Astrocyte of the spinal cord (primary cell): ENCODE results near the gene CANT1.

Source experiments
- DNase-seq: peaks from one replicate; pipeline ENCODE4 v3.0.0; 2011; ENCODE audit warnings: low read depth, low spot score
- H3K4me3 ChIP-seq: 2 replicates; pipeline ENCODE4 v1.5.1; 2011; ENCODE audit warnings: low read depth, mild to moderate bottlenecking, low read length, moderate library complexity
- in situ Hi-C: cut with HindIII; loops from 2 replicates; pipeline ENCODE4 v1.10.0; 2017; ENCODE audit warnings: low sequenced_read_pairs
- TF ChIP-seq, protein P1 (sequence below): IDR thresholded peaks from 2 replicates; pipeline ENCODE4 v1.5.1; 2012; ENCODE audit warnings: low read depth, mild to moderate bottlenecking, low read length, inconsistent platforms

The CANT1 gene

DNA sequence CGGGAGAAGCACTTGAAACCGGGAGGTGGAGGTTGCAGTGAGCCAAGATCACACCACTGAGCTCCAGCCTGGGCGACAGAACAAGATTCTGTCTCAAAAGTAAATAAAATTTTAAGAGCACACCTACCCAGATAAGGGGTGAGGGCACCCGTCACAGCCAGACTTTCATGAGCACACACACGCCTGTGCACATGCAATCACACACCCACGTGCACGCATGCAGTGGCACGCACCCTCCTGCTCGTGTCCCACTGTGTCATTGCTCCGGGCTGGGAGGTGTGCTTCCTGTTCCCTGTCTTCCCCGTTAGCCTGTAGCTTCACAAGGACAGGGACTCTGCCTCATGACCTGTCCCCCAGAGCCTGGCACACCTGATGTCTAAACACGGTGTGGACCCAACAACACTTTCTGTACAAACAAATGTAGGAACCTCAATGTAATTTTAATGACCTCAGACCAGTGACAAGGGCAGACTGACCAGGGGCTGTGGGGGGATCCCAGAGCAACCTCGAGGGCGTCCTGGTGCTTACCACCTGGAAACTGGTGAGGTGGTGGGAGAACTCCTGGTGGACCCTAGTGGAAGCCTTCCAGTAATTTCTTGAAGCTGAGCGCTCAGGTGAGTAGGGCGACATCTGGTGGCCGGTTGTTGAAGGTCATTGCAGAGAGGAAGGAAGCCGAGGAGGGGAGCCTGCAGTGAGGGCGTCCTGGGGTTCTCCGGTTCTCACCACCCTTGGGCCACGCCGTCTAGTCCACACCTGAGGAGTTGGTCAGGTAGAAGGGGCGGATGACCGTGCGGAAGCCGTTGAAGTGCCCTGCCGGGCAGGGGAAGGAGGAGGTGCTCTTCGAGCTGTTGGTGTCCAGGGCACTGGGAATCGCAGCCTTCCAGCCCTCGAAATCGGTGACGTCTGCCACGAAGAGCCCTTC lies 38.5 kb downstream of the CANT1 start:
- DNase-seq: peak; percentile 71
- in situ Hi-C loops: no loop called here
- no peak overlapping the region for H3K4me3 ChIP-seq
- TF ChIP-seq, protein P1, sequence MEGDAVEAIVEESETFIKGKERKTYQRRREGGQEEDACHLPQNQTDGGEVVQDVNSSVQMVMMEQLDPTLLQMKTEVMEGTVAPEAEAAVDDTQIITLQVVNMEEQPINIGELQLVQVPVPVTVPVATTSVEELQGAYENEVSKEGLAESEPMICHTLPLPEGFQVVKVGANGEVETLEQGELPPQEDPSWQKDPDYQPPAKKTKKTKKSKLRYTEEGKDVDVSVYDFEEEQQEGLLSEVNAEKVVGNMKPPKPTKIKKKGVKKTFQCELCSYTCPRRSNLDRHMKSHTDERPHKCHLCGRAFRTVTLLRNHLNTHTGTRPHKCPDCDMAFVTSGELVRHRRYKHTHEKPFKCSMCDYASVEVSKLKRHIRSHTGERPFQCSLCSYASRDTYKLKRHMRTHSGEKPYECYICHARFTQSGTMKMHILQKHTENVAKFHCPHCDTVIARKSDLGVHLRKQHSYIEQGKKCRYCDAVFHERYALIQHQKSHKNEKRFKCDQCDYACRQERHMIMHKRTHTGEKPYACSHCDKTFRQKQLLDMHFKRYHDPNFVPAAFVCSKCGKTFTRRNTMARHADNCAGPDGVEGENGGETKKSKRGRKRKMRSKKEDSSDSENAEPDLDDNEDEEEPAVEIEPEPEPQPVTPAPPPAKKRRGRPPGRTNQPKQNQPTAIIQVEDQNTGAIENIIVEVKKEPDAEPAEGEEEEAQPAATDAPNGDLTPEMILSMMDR: peak; percentile 85

DNA sequence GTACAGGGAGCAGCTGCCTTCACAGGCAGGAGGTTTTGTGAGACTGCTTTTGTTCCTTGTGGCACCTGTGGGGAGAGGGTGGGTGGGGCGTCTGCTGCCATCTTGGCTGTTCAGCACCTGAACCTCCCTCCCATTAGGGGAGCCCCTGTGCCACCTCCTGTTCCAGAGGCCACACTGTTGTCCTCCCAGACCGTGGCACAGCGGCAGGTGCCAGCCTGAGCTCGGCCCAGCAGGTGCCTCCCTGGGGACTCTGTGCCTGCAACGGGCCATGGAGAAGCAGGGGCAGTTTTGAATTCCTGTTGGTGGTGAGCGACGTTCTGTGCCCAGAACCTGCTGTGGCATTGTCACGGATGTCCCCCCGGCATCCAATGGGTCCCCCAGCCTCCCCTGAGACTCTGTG lies 39.7 kb downstream of the CANT1 start:
- TF ChIP-seq, protein P1: no peak
- in situ Hi-C loops: no loop called here

GRCh38 chr17:78967782-78968362 lies 41.7 kb downstream of the CANT1 start:
- DNase-seq: no peak
- H3K4me3 ChIP-seq: no peak overlapping the region
- TF ChIP-seq, protein P1: no peak
- in situ Hi-C loops: no loop called here

More for the DNA sequence above, 39.7 kb downstream of the CANT1 start:
- DNase-seq: no peak
- H3K4me3 ChIP-seq: no peak overlapping the region

DNA sequence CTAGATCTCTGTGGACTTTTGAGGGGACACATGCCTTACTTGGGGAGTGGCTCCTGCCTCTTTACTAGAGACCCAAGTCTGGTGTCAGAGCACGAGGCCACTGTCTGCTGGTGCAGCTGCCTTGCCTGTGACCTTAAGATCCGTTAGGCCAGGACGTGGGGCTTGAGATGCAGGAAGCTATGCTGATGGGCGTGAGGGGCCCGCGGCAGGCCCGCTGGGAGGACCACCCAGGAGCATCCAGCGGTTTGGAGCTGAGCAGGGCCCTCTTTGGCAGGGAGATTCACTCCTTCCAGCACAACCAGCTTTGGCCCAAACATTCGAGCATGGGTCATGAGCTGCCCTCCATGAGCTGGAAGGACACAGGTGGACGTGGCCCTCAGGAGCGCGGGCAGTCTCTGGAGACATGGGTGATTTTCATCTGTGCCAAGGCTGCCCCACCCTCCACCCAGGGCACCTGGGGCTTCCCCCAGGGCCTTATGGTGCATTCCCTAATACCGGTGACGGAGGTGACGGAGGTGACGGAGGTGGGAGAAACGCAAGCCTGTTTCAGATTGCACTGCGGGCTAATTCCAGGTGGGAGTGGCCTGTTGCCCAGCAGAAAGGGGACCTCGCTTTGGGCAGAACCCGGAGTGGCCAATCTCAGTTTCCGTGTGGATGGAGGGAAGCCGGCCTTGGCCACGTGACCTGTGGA lies 42.5 kb downstream of the CANT1 start:
- in situ Hi-C loops: no loop called here
- TF ChIP-seq, protein P1: no peak
- DNase-seq: no peak
- no peak overlapping the region for H3K4me3 ChIP-seq

DNA sequence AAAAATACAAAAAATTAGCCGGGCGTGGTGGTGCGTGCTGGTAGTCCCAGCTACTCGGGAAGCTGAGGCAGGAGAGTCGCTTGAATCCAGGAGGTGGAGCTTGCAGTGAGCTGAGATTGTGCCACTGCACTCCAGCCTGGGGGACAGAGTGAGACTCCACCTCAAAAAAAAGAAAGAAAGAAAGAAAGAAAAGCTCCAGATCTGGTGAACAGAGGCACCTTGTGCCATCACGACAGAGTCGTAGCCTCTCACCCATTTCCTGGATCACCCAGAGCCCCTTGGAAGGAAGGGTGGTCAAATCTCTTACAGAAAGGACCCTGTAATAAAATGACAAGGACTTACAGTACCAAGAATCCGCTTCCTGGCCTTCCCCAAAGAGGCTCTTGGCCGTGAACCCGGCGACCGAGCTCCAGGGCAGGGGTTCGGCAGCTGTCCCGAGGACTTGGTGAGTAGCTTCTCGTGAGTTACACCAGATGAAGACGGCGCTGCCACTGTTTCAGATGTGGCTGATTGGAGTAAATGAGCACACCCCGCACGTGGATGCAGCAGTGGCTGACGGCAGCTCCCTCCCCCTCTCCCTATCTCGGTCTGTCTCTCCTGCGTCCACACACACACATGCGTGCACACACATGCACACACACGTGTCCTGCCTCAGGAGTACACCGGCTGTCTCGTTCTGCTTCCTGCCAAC lies 43.3 kb downstream of the CANT1 start:
- TF ChIP-seq, protein P1: no peak
- in situ Hi-C loops: no loop called here
- DNase-seq: no peak
- H3K4me3 ChIP-seq: no peak overlapping the region

GRCh38 chr17:78965491-78965924 lies 44.1 kb downstream of the CANT1 start:
- no peak for DNase-seq
- no peak overlapping the region for H3K4me3 ChIP-seq
- in situ Hi-C loops: no loop called here
- TF ChIP-seq, protein P1: no peak
